A673 (cell line): ENCODE measurements around the gene PRRT4.

Experiments used
- CTCF ChIP-seq: fragments of 300-800, 200-600 bp; sonication (generic); conservative IDR thresholded peaks from 2 replicates; pipeline ENCODE4 v1.5.1; 2017; ENCODE audit warnings: low read depth, mild to moderate bottlenecking, antibody characterized with exemption, low read length, moderate library complexity, mixed read lengths
- EZH2 ChIP-seq: fragments of 200-600 bp; sonication (generic); IDR thresholded peaks from 2 replicates; pipeline ENCODE4 v1.6.1; 2017; ENCODE audit warnings: borderline replicate concordance, low read depth, mild to moderate bottlenecking, mixed read lengths, antibody characterized with exemption, low read length; ENCODE audit not compliant: poor library complexity, severe bottlenecking

- TF ChIP-seq CTCF = no peak
- no peak for TF ChIP-seq EZH2
Observed at GRCh38 chr7:128402356-128402755, 40.9 kb upstream of the PRRT4 start.
